DND-41 (cell line): ENCODE measurements around the gene OMP.
"Not testable (repeated sequence)": the region's sequence is repeated elsewhere in the genome, so short reads cannot be mapped to it uniquely, and the experiment has no call there.

Experiments used
- CTCF ChIP-seq: IDR thresholded peaks from 2 replicates; pipeline ENCODE4 v1.5.1; 2012; ENCODE audit warnings: borderline replicate concordance, low read length, moderate library complexity, mild to moderate bottlenecking; ENCODE audit not compliant: poor library complexity, severe bottlenecking; ENCODE audit errors: extremely low read depth
- EZH2 ChIP-seq: IDR thresholded peaks from 3 replicates; pipeline ENCODE4 v1.6.1; 2012; ENCODE audit warnings: borderline replicate concordance, low read depth, mild to moderate bottlenecking, moderate library complexity, low read length, inconsistent platforms; ENCODE audit not compliant: severe bottlenecking

- TF ChIP-seq CTCF, EZH2: not testable (repeated sequence)
Measured at GRCh38 chr11:77061258-77061657, 41.4 kb upstream of the OMP start.
